ENCODE results near the gene TMEM108.

DNA sequence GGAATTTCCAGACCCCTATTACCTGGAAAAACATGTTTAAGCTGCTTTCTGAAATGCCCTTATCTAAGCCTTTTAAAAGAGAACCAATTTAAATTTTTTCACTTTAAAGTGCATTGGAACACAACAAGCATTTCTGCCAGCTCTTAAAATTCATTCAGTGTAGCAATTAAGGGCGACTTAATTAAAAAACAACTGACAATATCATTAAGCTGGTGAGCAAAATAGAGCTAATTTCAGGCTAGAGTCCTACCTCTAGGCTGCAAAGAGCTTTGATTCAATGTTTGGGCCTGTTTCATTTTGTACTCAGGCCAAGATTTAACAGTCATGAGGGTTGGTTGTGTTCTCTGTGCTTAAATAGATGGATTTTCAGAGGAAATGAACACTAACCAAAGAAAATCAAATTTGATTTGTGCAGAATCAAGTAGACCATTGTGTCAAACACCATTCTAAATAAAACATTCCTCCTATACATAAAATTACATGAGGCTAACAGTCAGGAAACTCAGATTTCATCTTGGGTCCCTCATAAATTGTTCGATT, 114.6 kb downstream of the TMEM108 start:
- TF ChIP-seq POLR2A (IDR thresholded peaks at IDR 0.05) (no peak), EP300 (IDR thresholded peaks at IDR 0.05) (no peak)
- TF ChIP-seq, protein P1, sequence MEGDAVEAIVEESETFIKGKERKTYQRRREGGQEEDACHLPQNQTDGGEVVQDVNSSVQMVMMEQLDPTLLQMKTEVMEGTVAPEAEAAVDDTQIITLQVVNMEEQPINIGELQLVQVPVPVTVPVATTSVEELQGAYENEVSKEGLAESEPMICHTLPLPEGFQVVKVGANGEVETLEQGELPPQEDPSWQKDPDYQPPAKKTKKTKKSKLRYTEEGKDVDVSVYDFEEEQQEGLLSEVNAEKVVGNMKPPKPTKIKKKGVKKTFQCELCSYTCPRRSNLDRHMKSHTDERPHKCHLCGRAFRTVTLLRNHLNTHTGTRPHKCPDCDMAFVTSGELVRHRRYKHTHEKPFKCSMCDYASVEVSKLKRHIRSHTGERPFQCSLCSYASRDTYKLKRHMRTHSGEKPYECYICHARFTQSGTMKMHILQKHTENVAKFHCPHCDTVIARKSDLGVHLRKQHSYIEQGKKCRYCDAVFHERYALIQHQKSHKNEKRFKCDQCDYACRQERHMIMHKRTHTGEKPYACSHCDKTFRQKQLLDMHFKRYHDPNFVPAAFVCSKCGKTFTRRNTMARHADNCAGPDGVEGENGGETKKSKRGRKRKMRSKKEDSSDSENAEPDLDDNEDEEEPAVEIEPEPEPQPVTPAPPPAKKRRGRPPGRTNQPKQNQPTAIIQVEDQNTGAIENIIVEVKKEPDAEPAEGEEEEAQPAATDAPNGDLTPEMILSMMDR (IDR thresholded peaks at IDR 0.05): no peak
